DND-41 (cell line): ENCODE measurements around the gene OR11G2.

Source experiments
- CTCF ChIP-seq: IDR thresholded peaks from 2 replicates; pipeline ENCODE4 v1.5.1; 2012; ENCODE audit warnings: borderline replicate concordance, low read length, moderate library complexity, mild to moderate bottlenecking; ENCODE audit not compliant: poor library complexity, severe bottlenecking; ENCODE audit errors: extremely low read depth
- EZH2 ChIP-seq: IDR thresholded peaks from 3 replicates; pipeline ENCODE4 v1.6.1; 2012; ENCODE audit warnings: borderline replicate concordance, low read depth, mild to moderate bottlenecking, moderate library complexity, low read length, inconsistent platforms; ENCODE audit not compliant: severe bottlenecking

- TF ChIP-seq CTCF: peak; percentile 46
- TF ChIP-seq EZH2: no peak
These were observed 5.2 kb downstream of the OR11G2 start for GRCh38 chr14:20195911-20196310.
